NCI-H1092 (cell line): Measurements from ENCODE around the gene ARFGEF3.
"Not testable (repeated sequence)": the region's sequence is repeated elsewhere in the genome, so short reads cannot be mapped to it uniquely, and the experiment has no call there.

Source experiments
- DNase-seq: peaks from one replicate; lab custom pipeline; 2025; lab: John Stamatoyannopoulos, UW

ARFGEF3 gene

DNA sequence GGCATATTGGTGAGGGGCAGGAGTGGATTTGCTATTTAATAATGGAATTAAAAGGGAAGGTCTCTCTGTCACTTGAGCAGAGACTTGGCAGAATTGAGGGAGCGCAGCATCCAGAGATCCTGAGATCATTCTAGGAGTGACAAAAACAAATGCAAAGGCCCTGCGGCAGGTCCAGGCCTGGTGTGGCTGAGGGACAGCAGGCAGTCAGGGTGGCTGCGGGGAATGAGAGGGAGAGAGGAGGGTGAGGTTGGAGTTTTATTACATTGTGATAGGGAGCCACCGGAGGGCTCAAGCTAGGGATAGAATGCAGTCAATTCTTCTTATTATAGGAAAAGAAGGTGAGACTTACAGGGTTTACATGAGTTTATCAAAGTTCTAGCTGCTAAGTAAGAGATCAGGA is 116.1 kb downstream of the ARFGEF3 start:
- DNase-seq = no peak

DNA sequence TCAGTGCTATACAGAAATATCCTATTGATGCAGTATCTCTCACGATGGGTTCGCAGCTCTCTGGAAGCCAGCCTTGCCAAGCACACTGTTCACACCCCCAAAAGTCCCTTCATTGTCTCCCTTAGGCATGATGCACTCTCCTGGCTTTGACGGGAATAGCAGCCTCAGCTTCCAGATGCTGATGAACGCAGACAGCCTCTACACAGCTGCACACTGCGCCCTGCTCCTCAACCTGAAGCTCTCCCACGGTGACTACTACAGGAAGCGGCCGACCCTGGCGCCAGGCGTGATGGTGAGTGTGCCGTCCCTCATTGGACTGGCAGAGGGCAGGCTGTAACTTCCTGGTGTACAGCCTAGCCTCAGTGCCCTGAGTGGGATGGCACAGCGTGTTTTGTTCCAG is 116.6 kb downstream of the ARFGEF3 start:
- no peak for DNase-seq

DNA sequence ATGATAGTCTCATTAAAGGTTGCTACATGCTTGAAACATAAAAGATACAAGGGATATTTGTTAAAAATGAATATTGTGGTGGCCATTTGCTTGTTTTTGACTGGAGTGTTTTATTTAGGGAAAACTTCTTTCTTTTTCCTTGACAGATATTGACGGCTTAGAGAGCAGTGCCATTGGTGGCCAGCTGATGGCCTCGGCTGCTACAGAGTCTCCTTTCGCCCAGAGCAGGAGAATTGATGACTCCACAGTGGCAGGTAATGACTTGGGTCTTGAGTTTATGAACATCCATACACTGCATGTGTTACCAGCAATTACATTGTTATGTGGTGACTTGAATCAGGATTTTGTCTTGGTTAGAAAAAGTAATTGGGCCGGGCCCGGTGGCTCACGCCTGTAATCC is 124.1 kb downstream of the ARFGEF3 start:
- DNase-seq = no peak

DNA sequence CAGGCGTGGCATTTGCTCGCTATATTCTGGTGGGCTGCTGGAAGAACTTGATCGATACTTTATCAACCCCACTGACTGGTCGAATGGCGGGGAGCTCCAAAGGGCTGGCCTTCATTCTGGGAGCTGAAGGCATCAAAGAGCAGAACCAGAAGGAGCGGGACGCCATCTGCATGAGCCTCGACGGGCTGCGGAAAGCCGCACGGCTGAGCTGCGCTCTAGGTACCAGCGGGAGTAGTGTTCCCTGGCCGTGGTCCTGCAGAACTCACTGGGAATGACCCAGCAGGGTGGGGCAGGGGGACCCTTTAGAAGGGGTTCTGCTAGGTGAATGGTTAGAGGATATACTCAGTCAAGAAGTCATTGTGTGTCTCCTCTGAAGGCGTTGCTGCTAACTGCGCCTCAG is 125.0 kb downstream of the ARFGEF3 start:
- DNase-seq = no peak

DNA sequence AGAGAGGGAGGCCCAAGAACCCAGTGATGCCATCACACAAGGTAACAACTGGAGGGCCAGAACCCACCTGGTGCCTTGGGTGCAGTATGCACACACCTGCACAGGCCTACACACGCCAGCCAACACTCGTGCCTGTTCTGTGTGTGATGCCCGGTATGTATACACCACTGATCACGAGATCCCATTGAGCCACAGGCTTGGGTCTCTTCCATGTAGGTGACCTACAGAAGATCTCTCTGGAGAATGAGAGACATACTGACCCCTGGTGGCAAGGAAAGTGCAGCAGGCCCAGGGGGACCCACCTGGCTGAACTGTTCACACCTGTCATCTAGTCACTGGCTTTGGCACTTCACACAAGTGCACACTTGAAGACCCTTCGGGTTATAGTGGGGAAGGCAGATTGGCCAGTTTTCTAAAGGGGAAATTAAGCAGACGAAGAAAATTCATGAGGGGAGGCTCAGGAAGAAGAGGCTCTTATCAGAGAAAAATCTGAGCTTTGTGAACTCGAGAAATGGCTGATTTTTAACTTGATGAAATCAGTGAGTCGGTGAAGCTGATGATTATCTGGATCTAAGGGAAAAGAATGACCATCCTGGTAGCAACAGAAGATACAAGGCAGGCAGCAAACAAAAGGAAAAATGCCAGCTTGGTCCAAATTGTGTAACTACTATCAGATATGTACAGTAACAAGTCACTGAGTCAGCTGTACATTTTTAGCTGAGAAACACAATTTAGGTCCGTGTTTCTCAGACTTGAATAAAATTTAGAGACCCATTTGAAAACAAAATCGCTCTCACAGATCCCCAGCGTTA is 125.6 kb downstream of the ARFGEF3 start:
- DNase-seq = peak; percentile 24

DNA sequence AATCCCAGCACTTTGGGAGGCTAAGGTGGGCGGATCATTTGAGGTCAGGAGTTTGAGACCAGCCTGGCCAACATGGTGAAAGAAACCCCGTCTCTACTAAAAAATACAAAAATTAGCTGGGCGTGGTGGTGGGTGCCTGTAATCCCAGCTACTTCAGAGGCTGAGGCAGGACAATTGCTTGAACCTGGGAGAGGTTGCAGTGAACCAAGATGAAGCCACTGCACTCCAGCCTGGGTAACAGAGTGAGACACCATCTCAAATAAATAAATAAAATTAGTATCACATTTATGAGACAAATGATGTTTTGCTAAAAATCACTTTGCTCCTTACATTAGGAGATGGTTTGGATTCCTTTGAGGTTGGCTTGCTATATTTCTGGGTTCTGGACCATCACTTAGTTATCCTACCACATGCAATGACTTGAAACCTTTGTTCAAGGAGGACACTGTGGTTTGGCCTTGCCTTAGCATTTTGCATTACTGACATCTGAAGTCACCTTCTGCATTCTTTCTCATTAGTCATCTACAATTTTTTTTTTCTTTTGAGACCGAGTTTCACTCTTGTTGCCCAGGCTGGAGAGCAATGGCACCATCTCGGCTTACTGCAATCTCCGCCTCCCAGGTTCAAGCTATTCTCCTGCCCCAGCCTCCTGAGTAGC is 126.8 kb downstream of the ARFGEF3 start:
- DNase-seq = not testable (repeated sequence)

DNA sequence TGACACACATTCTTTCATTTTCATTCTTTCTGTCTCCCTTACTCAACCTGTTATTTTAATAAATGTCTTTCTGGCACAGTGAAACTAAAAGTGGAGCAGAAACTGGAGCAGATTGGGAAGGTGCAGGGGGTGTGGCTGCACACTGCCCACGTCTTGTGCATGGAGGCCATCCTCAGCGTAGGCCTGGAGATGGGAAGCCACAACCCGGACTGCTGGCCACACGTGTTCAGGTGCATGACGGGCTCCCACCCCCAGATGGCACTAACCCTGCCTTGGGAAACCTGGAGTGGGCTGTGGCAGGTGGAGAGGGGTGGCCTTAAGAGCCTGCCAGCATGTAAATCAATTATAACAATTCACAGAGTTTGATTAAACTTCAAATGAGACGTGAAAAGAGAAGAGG is 128.0 kb downstream of the ARFGEF3 start:
- no peak for DNase-seq

DNA sequence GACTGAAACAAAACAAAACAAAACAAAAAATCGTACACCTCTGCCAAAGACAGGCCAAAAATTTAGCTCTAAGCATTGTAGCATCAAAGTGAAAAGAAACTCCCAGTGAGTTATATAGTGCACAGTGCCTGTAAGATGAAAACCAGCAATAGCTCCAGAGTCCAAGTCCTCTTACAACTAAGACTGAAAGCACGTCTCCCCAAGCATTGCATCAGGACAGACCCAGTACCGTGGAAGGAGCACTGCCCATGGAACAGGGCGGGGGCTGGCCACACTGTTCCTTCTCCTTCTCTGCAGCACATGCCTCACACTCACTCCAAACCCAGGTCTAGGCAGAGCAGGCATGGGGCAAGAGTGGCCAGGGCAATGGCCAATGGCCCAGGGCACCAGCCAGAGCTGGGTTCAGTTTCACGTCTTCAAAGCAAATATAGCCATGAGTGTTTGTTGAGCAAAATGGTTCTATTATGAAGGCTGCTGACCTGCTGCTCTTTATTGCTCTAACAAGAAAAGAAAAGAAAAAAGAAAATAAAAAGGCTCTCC is 128.8 kb downstream of the ARFGEF3 start:
- DNase-seq = no peak

DNA sequence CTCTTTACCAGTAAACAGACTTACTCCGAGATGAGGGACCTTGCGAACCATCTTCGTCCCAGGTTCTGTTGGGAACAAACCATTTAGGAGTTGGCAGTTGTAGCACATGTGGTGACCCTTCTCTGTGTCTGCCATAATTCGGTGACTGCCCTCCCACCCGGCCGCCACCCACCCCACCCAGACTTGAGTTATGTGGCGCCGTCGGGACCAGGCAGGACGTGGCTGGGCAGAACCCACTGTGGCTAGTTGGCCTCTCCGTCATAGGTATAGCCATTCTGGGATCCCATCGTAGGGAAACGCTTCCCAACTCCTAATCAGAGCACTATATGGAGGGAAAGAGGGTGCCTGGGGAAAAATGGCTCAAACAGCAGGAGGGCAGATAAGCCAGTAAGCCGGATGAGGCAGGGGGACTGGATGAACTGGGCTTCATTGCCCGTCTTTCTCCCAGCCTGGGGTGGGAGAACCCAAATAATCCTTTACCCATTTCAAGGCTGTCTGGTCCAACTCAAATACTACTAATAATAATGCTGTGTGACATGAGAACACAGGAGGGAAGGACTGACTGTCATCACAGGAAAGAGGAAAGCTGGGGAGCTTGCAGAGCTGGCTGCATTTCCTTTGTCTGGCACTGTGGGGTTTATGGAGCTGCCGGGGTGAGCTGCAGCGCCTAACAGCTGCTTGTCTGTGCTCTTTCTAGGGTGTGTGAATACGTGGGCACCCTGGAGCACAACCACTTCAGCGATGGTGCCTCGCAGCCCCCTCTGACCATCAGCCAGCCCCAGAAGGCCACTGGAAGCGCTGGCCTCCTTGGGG is 129.5 kb downstream of the ARFGEF3 start:
- no peak for DNase-seq

DNA sequence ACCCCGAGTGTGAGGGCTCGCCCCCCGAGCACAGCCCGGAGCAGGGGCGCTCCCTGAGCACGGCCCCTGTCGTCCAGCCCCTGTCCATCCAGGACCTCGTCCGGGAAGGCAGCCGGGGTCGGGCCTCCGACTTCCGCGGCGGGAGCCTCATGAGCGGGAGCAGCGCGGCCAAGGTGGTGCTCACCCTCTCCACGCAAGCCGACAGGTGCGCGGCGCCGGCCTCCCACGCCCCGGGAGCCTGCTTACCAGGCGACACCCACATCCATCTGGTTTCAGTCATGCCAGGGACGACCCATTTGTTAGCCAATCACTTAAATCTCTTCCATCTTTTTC is 130.1 kb downstream of the ARFGEF3 start:
- no peak for DNase-seq

DNA sequence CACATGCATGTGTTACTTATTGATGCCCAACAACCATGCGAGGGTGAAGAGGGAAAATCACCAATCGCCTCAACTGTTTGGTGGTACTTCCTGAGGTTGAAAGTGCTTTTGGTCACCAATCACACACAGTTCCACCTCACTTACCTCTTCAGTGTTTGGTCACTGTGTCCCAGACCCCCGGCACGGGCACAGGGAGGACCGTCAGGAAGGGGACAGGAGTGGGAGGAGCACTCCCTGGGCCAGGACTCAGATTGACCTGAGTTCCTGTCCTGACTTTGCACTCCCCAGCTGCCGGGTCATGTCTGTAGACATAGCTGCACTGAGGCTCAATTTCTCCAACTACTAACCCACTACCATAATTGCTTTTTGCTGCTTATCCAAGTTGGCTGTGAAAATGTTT is 130.7 kb downstream of the ARFGEF3 start:
- DNase-seq = no peak

DNA sequence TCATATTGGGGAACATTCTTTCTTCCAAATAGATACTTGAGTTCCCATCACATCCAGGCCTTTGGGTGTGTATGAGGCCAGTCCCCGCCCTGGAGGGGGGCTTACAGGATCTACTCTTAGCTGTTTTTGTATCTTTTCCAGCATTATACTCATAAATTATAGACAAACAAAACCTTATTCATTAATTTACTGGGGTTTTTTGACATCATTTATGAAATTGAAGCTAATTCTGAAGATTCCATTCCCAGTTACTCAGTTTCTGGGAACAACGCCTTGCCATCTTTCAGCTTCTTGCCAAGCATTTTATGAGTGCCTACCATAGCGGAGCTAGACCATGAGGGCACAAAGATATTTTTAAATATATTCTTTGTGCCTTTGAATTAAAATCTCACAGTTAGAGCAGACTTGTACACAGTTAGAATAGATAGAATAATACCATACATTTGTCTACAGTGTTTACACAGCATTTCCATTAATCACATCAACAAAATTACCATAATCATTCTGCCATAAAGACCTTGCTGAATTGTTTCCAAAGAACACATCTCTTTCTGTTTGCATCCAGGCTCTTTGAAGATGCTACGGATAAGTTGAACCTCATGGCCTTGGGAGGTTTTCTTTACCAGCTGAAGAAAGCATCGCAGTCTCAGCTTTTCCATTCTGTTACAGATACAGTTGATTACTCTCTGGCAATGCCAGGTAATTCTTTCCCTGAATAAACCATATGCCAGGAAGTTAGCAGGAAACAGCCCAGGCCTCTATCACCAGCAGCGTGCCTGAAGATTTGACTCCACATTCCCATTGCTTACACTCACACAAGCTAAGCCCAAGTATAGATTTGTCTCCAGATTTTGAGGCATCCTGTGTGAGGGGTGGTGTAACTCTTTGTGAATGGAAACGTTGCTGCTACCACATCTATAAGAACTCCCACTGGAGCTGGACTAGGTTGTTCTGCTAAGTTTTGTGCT is 132.0 kb downstream of the ARFGEF3 start:
- no peak for DNase-seq

DNA sequence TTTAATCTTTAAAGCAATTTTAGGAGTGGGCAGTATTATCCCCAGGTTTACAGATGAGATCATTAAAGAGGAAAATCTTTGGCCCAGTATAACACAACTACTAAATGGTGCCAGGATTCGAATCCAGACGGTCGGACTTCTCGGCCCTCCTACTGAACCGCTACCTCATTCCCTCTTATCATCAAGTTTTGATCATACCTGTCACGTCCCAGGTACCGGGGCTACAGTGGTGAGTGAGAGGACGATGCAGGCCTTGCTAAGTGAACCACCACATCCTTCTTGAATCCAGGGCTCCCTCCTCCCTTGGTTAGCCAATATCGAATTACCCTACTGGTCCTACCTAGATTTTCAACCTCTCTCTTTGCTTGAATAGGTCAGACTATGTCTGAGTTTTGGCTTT is 134.6 kb downstream of the ARFGEF3 start:
- DNase-seq = no peak

DNA sequence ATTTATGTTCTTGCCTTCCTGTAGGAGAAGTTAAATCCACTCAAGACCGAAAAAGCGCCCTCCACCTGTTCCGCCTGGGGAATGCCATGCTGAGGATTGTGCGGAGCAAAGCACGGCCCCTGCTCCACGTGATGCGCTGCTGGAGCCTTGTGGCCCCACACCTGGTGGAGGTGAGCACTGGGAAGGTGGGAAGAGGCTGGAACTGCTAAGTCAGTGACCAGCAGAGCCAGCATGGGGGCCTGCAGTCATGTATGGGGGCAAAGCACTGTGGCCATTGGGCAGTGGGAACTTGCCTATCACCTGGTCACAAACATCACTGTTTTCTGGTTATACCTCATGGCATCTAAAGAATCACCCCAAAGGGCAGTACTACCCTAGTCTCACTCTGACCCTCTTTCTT is 135.0 kb downstream of the ARFGEF3 start:
- DNase-seq = no peak

DNA sequence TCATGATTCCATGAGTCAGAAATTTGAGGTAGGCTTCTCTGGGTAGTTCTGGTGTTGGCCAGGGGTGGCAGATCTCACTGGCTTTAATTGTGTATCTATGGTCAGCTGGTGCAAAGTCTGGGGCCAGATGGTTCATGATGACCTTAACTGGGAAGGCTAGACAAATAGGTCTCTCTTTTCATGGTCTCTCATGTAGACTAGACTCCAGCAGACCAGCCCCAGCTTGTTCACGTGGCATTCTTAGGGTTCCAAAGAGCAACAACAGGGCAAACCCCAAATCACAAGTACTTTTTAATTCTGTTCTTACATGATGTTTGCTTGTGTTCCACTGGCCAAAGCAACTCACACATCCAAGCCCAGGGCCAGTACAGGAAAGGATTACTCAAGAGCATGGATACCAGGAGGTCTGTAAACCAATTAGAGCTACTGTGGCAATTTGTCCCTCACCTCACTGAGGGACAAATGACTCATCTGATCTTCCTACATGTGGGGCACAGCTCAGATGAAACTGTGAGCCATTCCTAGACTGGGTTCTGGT is 136.1 kb downstream of the ARFGEF3 start:
- no peak for DNase-seq

DNA sequence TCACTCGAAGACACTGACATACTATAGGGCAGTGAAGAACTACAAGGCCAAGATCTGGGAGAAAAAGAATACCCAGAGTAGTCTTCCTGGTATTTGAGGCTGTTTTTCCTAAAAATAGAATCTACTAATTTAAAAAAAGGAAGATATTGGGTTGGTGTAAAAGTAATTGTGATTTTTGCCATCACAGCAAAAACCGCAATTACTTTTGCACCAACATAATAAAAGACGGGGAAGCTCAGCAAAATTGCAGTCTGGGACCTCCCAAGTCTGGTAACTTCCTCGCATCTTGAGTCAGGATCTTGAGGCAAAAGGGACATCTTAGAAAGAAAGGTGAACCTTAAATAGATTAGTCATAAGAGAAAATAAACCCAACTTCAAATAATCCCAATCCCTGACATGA is 138.7 kb downstream of the ARFGEF3 start:
- no peak for DNase-seq

DNA sequence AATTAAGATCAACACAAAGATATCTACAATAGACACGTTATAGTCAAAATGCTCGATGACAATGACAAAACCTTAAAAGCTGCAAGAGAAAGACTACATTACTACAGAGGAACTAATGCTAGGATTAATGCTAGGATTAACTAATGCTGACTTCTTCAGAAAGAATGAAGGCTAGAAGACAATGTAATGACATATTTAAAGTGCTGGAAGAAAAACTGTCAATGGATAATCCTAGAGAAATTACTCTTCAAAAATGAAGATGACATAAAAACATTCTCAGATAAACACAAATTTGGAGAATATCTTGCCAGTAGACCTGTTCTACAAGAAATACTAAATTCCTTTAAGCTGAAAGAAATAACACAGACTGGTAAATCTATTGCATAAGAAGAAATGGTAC is 140.8 kb downstream of the ARFGEF3 start:
- DNase-seq = no peak

DNA sequence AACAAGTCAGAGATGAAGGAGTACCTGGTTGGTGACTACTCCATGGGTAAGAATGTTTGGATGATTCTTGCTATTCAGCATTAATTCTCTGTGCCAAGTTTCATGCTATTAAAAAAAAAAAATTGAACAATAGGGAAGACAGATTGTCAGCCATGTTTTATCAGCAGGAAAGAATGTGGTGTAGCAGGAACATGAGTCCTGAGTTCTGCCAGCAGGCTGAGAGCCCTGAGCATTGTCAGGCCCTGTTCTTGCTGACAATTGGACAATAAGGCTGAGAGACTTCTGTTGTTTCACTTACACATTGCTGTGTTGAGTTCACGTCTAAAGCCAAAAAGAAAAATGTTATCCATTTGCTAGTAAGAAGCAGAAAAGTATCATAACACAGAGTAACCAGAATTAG is 145.6 kb downstream of the ARFGEF3 start:
- DNase-seq = no peak

DNA sequence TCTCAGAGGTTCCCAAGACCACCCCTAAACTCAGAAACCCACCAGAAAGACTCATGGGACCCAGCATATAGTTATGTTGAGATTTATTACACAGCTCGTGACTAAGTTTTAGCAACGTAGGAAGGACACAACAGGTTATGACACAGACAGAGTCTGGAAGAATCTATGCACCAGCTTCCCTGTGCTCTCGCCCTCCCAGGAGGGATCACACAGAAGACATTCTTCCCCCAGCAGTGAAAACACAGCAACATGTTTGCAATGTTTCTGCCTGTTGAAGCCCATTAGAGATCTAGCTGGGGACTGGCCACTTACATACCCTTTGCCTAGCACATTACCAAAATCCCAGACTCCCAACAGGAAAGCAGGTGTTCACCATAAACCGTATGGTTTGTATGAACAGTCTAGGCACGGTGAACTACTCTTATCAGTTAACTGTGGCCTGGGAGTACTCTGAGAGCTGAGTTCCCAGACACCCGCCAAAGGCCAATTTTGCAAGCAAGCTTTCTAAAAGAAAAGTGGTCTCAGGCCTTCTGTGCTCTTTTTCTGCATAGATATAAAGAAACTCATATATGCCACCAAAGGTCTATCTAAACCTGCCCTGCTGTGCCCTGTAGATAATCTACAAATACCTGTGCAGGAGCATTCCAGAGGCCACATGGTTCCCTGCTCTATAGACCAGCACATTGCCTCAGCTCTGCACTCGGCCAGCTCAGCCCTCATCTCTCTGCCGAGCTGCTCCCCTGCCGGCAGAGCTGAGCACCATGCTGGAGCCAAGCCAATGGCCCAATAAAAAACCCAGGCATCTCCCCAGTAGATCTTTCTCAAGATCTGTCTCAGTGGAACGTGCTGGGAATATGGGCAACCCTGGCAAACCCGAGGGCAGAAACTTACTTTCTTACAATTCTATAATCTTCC is 146.3 kb downstream of the ARFGEF3 start:
- DNase-seq = peak; percentile 24

DNA sequence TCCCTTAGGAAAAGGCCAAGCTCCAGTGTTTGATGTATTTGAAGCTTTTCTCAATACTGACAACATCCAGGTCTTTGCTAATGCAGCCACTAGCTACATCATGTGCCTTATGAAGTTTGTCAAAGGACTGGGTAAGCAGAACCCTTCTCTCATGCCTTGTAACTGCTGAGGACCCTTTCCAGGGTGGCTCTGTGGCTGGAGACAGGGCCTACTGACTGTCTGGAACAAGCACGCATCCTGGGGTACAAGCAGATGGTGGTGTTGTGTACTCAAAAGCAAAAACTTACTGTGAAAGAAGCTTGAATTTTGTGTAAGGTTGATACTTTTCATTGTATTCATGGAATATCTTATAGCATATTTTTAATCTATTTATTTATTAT is 147.0 kb downstream of the ARFGEF3 start:
- DNase-seq = no peak
